ENCODE results near the gene NRXN2.

DNA sequence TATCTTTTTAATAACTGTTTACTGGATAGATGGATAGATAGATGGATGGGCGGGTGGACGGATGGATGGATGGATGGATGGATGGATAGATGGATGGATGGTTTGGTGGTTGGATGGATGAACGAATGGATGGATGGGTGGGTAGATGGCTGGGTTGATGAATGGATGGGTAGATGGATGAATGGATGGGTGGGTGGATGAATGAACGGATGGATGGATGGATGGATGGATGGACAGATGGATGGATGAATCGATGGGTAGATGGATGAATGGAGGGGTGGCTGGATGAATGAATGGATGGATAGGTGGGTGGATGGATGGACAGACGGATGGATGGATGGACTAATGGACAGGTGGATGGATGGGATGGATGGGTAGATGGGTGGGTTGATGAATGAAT, 145.8 kb downstream of the NRXN2 start:
- TF ChIP-seq ZEB1 (IDR thresholded peaks at IDR 0.05; ENCODE audit: insufficient replicate concordance, low read depth) (no peak), RFX5 (IDR thresholded peaks at IDR 0.05; ENCODE audit: low read depth, low read length) (no peak)
- TF ChIP-seq, protein P1, sequence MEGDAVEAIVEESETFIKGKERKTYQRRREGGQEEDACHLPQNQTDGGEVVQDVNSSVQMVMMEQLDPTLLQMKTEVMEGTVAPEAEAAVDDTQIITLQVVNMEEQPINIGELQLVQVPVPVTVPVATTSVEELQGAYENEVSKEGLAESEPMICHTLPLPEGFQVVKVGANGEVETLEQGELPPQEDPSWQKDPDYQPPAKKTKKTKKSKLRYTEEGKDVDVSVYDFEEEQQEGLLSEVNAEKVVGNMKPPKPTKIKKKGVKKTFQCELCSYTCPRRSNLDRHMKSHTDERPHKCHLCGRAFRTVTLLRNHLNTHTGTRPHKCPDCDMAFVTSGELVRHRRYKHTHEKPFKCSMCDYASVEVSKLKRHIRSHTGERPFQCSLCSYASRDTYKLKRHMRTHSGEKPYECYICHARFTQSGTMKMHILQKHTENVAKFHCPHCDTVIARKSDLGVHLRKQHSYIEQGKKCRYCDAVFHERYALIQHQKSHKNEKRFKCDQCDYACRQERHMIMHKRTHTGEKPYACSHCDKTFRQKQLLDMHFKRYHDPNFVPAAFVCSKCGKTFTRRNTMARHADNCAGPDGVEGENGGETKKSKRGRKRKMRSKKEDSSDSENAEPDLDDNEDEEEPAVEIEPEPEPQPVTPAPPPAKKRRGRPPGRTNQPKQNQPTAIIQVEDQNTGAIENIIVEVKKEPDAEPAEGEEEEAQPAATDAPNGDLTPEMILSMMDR (CRISPR knock-in tag; IDR thresholded peaks at IDR 0.05): no peak
